Mammary epithelial cell (primary cell): ENCODE measurements around the gene GLI1.
A peak's percentile ranks its signal among the peaks of the same experiment; 100 is the strongest.

Experiments
- CTCF ChIP-seq, 2 donors: IDR thresholded peaks in 1 of 2; conservative IDR thresholded peaks in 1 of 2; 2 replicates each; pipeline ENCODE4 v1.5.1; 2011 to 2012; ENCODE audit warnings: inconsistent platforms in 2 of 2, low read length in 2 of 2, mild to moderate bottlenecking in 2 of 2, control low read depth in 1 of 2, low read depth in 1 of 2; ENCODE audit not compliant: insufficient read depth in 1 of 2; ENCODE audit errors: extremely low read depth in 1 of 2
- EZH2 ChIP-seq: IDR thresholded peaks from 2 replicates; pipeline ENCODE4 v1.6.1; 2012; ENCODE audit warnings: low read length, inconsistent platforms, borderline replicate concordance

- TF ChIP-seq CTCF (conservative IDR thresholded peaks at IDR 0.05 in 1 of 2, IDR thresholded peaks at IDR 0.05 in 1 of 2; ENCODE audit: extremely low read depth in 1 of 2, insufficient read depth in 1 of 2, low read depth in 1 of 2, low read length in 2 of 2) (peak; percentile 84 to 92), EZH2 (no peak)
These were observed 383 bp upstream of the GLI1 start for GRCh38 chr12:57459055-57459749.
